H1 (cell line): ENCODE results near the gene ICAM5. TPM values are rescaled to one million over a fixed set of nuclear protein-coding genes. Genes with fewer than 3 reads are reported as not detected.
"Not testable (repeated sequence)": the region's sequence is repeated elsewhere in the genome, so short reads cannot be mapped to it uniquely, and the experiment has no call there.

Experiments used
- CTCF ChIA-PET: fragments of 300-600 bp; sonication (Branson Sonifier 250); formaldehyde crosslinking; loops from one replicate; lab custom pipeline; 2021; ENCODE audit not compliant: partially characterized antibody; lab: Charles Lee
- POLR2A ChIA-PET: fragments of 300-600 bp; sonication (Branson Sonifier 250); formaldehyde crosslinking; loops from one replicate; lab custom pipeline; 2021; ENCODE audit warnings: inconsistent platforms; ENCODE audit not compliant: partially characterized antibody; lab: Charles Lee
- DNase-seq, 2 experiments: peaks; one replicate each; pipeline versions ENCODE4 v3.0.0 to v3.0.0-alpha.2; 2010 to 2022; ENCODE audit warnings: low spot score in 2 of 2, low read depth in 1 of 2, mixed read lengths in 1 of 2
- FAIRE-seq: peaks from 2 replicates; lab custom pipeline; 2011; peaks lifted over from hg19 to GRCh38; lab: Jason Lieb, UNC
- H2AFZ ChIP-seq: 2 replicates; pipeline ENCODE4 v1.8.1; 2012; ENCODE audit warnings: low read length, inconsistent platforms
- H2AK5ac ChIP-seq: 2 replicates; pipeline ENCODE4 v1.6.1; 2013; ENCODE audit warnings: low read depth, low read length
- H2BK120ac ChIP-seq: replicated peaks from 2 replicates; pipeline ENCODE3; 2013; ENCODE audit warnings: low read depth, low read length, inconsistent platforms
- H2BK12ac ChIP-seq: 2 replicates; pipeline ENCODE4 v1.6.1; 2013; ENCODE audit warnings: low read depth, low read length
- H2BK15ac ChIP-seq: 2 replicates; pipeline ENCODE4 v1.6.1; 2013; ENCODE audit warnings: low read length
- H2BK20ac ChIP-seq: 2 replicates; pipeline ENCODE4 v1.6.1; 2013; ENCODE audit warnings: low read length
- H2BK5ac ChIP-seq: 2 replicates; pipeline ENCODE4 v1.6.1; 2013; ENCODE audit warnings: low read depth, low read length
- H3K14ac ChIP-seq: 2 replicates; pipeline ENCODE4 v1.6.1; 2013; ENCODE audit warnings: inconsistent platforms; ENCODE audit not compliant: insufficient read length
- H3K18ac ChIP-seq: 2 replicates; pipeline ENCODE4 v1.6.1; 2013; ENCODE audit warnings: low read length; ENCODE audit errors: extremely low read depth
- H3K23ac ChIP-seq: 2 replicates; pipeline ENCODE4 v1.6.1; 2013; ENCODE audit warnings: inconsistent platforms; ENCODE audit not compliant: insufficient read length
- H3K23me2 ChIP-seq: 2 replicates; pipeline ENCODE4 v1.6.1; 2013; ENCODE audit warnings: low read depth, low read length
- H3K27ac ChIP-seq: 2 replicates; pipeline ENCODE4 v1.6.1; 2011; ENCODE audit warnings: low read depth, low read length, inconsistent platforms
- H3K27me3 ChIP-seq, 4 experiments: replicated peaks in 1 of 4; 1 replicate in 1 of 4; 2 replicates in 3 of 4; pipeline versions ENCODE4 v1.6.1 to v1.8.1; 2011 to 2013; ENCODE audit warnings: low read length in 3 of 4, mild to moderate bottlenecking in 3 of 4, inconsistent platforms in 2 of 4, mixed read lengths in 2 of 4, moderate library complexity in 1 of 4; ENCODE audit not compliant: control insufficient read depth in 3 of 4, insufficient read depth in 3 of 4; ENCODE audit errors: extremely low read depth in 1 of 4
- H3K36me3 ChIP-seq, 4 experiments: 2 replicates each; pipeline versions ENCODE4 v1.6.1 to v1.8.1; 2011 to 2013; ENCODE audit warnings: mild to moderate bottlenecking in 4 of 4, low read length in 3 of 4, moderate library complexity in 2 of 4, control low read depth in 1 of 4, inconsistent platforms in 1 of 4; ENCODE audit not compliant: insufficient read depth in 4 of 4, control insufficient read depth in 2 of 4
- H3K4ac ChIP-seq: replicated peaks from 2 replicates; pipeline ENCODE3; 2013; ENCODE audit warnings: low read length, low read depth, mixed read lengths, inconsistent platforms; ENCODE audit not compliant: insufficient read length
- H3K4me1 ChIP-seq, 4 experiments: replicated peaks in 1 of 4; 1 replicate in 1 of 4; 2 replicates in 3 of 4; pipeline versions ENCODE4 v1.6.1 to v1.8.1; 2011 to 2013; ENCODE audit warnings: low read length in 3 of 4, inconsistent platforms in 2 of 4, mixed read lengths in 1 of 4; ENCODE audit not compliant: insufficient read depth in 4 of 4, control insufficient read depth in 3 of 4
- H3K4me2 ChIP-seq, 2 experiments: 2 replicates each; pipeline versions ENCODE4 v1.6.1 to v1.8.1; 2011 to 2013; ENCODE audit warnings: low read depth in 2 of 2, low read length in 2 of 2, control low read depth in 1 of 2, inconsistent platforms in 1 of 2, mild to moderate bottlenecking in 1 of 2; ENCODE audit not compliant: insufficient read depth in 1 of 2
- H3K4me3 ChIP-seq, 4 experiments: fragments of 200-600, 300-600 bp in 1 of 4; sonication (generic), shearing (Covaris generic), sonication (Bioruptor Twin) in 1 of 4; 2 replicates each; pipeline versions ENCODE4 v1.5.1 to v1.8.1; 2011 to 2016; ENCODE audit warnings: low read length in 4 of 4, low read depth in 3 of 4, control low read depth in 2 of 4, inconsistent platforms in 2 of 4, mild to moderate bottlenecking in 2 of 4, mixed read lengths in 1 of 4, moderate library complexity in 1 of 4; ENCODE audit not compliant: insufficient read depth in 2 of 4; ENCODE audit errors: extremely low read depth in 1 of 4
- H3K56ac ChIP-seq: replicated peaks from 2 replicates; pipeline ENCODE3; 2013; ENCODE audit warnings: low read depth, mild to moderate bottlenecking, mixed read lengths, low read length, inconsistent platforms; ENCODE audit not compliant: insufficient read length
- H3K79me1 ChIP-seq: 2 replicates; pipeline ENCODE4 v1.6.1; 2013; ENCODE audit warnings: low read depth, low read length, control low read depth
- H3K79me2 ChIP-seq, 2 experiments: 2 replicates each; pipeline versions ENCODE4 v1.6.1 to v1.8.1; 2012 to 2013; ENCODE audit warnings: low read length in 2 of 2, mild to moderate bottlenecking in 2 of 2, inconsistent platforms in 1 of 2; ENCODE audit not compliant: insufficient read depth in 2 of 2, control insufficient read depth in 1 of 2
- H3K9ac ChIP-seq, 4 experiments: replicated peaks in 1 of 4; 1 replicate in 1 of 4; 2 replicates in 3 of 4; pipeline versions ENCODE4 v1.6.1 to v1.8.1; 2011 to 2013; ENCODE audit warnings: low read depth in 3 of 4, low read length in 3 of 4, control low read depth in 2 of 4, mild to moderate bottlenecking in 2 of 4, moderate library complexity in 2 of 4, inconsistent platforms in 1 of 4; ENCODE audit errors: extremely low read depth in 1 of 4
- H3K9me3 ChIP-seq, 2 experiments: 2 replicates each; pipeline versions ENCODE4 v1.6.1 to v1.8.1; 2012 to 2013; ENCODE audit warnings: mild to moderate bottlenecking in 2 of 2, moderate library complexity in 2 of 2, control low read depth in 1 of 2, inconsistent platforms in 1 of 2, low read depth in 1 of 2, low read length in 1 of 2, mixed read lengths in 1 of 2; ENCODE audit not compliant: insufficient read depth in 2 of 2
- H4K20me1 ChIP-seq, 2 experiments: replicated peaks in 1 of 2; 2 replicates each; pipeline versions ENCODE3 to v1.8.1; 2011 to 2013; ENCODE audit warnings: inconsistent platforms in 2 of 2, low read length in 2 of 2, mild to moderate bottlenecking in 1 of 2; ENCODE audit not compliant: insufficient read depth in 2 of 2, control insufficient read depth in 1 of 2
- H4K5ac ChIP-seq: 2 replicates; pipeline ENCODE4 v1.6.1; 2013; ENCODE audit warnings: low read length, low read depth, mixed read lengths, inconsistent platforms; ENCODE audit not compliant: insufficient read length
- H4K8ac ChIP-seq: 2 replicates; pipeline ENCODE4 v1.8.0; 2013; ENCODE audit warnings: mild to moderate bottlenecking, moderate library complexity, low read length, inconsistent platforms; ENCODE audit not compliant: insufficient read depth; ENCODE audit errors: extremely low read depth
- H4K91ac ChIP-seq: replicated peaks from 2 replicates; pipeline ENCODE3; 2013; ENCODE audit warnings: low read length, mixed read lengths, inconsistent platforms; ENCODE audit not compliant: insufficient read length
- CREB1 ChIP-seq: IDR thresholded peaks from 2 replicates; pipeline ENCODE4 v1.6.1; 2012; ENCODE audit warnings: inconsistent platforms
- GABPA ChIP-seq: IDR thresholded peaks from 2 replicates; pipeline ENCODE4 v1.6.1; 2011; ENCODE audit warnings: mild to moderate bottlenecking, low read length, moderate library complexity, borderline replicate concordance; ENCODE audit not compliant: insufficient read depth
- KDM5A ChIP-seq: fragments of 200-600 bp; IDR thresholded peaks from 2 replicates; pipeline ENCODE4 v1.7.1; 2012; ENCODE audit warnings: mild to moderate bottlenecking, low read length, inconsistent platforms, mixed read lengths
- POLR2A ChIP-seq, 2 experiments: IDR thresholded peaks; 1 replicate in 1 of 2; 2 replicates in 1 of 2; pipeline ENCODE4 v1.6.1; 2011; ENCODE audit warnings: low read depth in 2 of 2, low read length in 2 of 2, mild to moderate bottlenecking in 2 of 2; ENCODE audit errors: control extremely low read depth in 1 of 2
- WGBS, 2 experiments: shearing (Covaris generic) in 1 of 2; methylation state at CpG; one replicate each; pipeline versions ENCODE4 v1.1.6 to v1.1.7; 2013 to 2015; ENCODE audit warnings: low lambda C conversion rate in 2 of 2, mixed read lengths in 2 of 2, inconsistent platforms in 1 of 2, low coverage in 1 of 2, missing lambda C conversion rate in 1 of 2; ENCODE audit not compliant: insufficient replicate concordance in 2 of 2, insufficient coverage in 1 of 2, insufficient read length in 1 of 2; ENCODE audit errors: extremely low coverage in 1 of 2, missing lambda C conversion rate in 1 of 2; 5-methylcytosine and 5-hydroxymethylcytosine counted together
- polyA plus RNA-seq, 7 experiments: library from polyadenylated mRNA; depleted of rRNA in 3 of 7; stranded (reverse) in 5 of 7; unstranded in 2 of 7; fragments of >200 nt in 5 of 7; fragments of 200-250 nt in 2 of 7; gene quantifications; 1 replicate in 5 of 7; 2 replicates in 1 of 7; 4 replicates in 1 of 7; pipeline versions ENCODE4 v1.2.1 to v1.2.3, GENCODE V29; 2011 to 2013; ENCODE audit warnings: missing spikeins in 2 of 7, mixed read lengths in 2 of 7
- total RNA-seq: library from RNA; stranded (reverse); fragmentation: NEBNext Ultra II Directional; extraction: Animal tissue kit (Norgen Biotek cat#: 25700); gene quantifications from 2 replicates; pipeline ENCODE4 v1.2.1, GENCODE V29; 2021

Gene ICAM5
- total and polyA plus RNA-seq, 2 of the 8 experiments (the other 6 are each of a cell fraction or from before 2014, with no cell fraction given), result 3.9 to 4.8 TPM

- no peak for TF ChIP-seq POLR2A (IDR thresholded peaks at IDR 0.05; ENCODE audit: control extremely low read depth in 1 of 2, low read depth in 2 of 2, low read length in 2 of 2)
- no peak for TF ChIP-seq CREB1
- TF ChIP-seq KDM5A, result no peak
- no peak for TF ChIP-seq GABPA
Measured at GRCh38 chr19:10289836-10290356, at the start of gene ICAM5 (continued).

GRCh38 chr19:10241826-10242449, 47.8 kb upstream of the ICAM5 start:
- H3K4ac ChIP-seq, H3K56ac ChIP-seq, H3K18ac ChIP-seq, H2AFZ ChIP-seq, H3K27me3 ChIP-seq, H3K9me3 ChIP-seq, H3K4me3 ChIP-seq, H3K23ac ChIP-seq, H2BK20ac ChIP-seq, H4K5ac ChIP-seq, DNase-seq, H3K9ac ChIP-seq, FAIRE-seq, H3K27ac ChIP-seq, H2BK120ac ChIP-seq, H2BK15ac ChIP-seq, H3K4me2 ChIP-seq, H3K23me2 ChIP-seq, H3K36me3 ChIP-seq, H3K14ac ChIP-seq, H3K79me1 ChIP-seq, H4K20me1 ChIP-seq, H2BK12ac ChIP-seq, H3K79me2 ChIP-seq, H4K91ac ChIP-seq, H2BK5ac ChIP-seq, H4K8ac ChIP-seq, H2AK5ac ChIP-seq, H3K4me1 ChIP-seq: not testable (repeated sequence)
- ChIA-PET POLR2A (interaction anchor here (0.7 kb wide), 1 partner anchor 147 kb away, joined by 3 read pairs; no protein-coding TSS in a partner anchor), CTCF (interaction anchor here (0.6 to 2.7 kb wide), 4 partner anchors 8 to 143 kb away, joined by 3 to 12 read pairs (median 8); no protein-coding TSS in a partner anchor)
- 91% methylated on average over 11 of the region's 11 CpGs; no CpG with 5 or more reads in 1 of the 2 experiments for WGBS, 2 experiments
